ENCODE results near the gene ZFP30.

ZFP30 gene

DNA sequence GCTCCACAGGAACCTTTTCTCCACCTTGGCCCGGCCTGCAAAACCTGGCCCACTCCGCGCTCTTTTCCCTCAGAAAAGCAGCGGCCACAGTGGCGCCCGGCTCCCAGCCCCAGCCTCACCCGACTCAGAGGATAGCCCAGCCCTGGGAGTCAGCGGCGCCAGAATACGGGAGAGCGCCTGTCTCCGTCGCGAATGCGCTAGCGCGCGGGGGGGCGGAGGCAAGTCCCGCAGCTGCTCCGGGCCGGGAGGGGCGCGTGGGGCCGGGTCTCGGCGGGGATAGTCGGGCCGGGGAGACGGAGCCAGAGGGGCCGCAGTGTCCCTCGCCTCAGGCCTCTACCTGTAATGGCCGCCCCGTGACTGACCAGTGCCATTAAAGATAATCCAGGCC is at the start of gene ZFP30 (continued):
- TF ChIP-seq, protein P1, sequence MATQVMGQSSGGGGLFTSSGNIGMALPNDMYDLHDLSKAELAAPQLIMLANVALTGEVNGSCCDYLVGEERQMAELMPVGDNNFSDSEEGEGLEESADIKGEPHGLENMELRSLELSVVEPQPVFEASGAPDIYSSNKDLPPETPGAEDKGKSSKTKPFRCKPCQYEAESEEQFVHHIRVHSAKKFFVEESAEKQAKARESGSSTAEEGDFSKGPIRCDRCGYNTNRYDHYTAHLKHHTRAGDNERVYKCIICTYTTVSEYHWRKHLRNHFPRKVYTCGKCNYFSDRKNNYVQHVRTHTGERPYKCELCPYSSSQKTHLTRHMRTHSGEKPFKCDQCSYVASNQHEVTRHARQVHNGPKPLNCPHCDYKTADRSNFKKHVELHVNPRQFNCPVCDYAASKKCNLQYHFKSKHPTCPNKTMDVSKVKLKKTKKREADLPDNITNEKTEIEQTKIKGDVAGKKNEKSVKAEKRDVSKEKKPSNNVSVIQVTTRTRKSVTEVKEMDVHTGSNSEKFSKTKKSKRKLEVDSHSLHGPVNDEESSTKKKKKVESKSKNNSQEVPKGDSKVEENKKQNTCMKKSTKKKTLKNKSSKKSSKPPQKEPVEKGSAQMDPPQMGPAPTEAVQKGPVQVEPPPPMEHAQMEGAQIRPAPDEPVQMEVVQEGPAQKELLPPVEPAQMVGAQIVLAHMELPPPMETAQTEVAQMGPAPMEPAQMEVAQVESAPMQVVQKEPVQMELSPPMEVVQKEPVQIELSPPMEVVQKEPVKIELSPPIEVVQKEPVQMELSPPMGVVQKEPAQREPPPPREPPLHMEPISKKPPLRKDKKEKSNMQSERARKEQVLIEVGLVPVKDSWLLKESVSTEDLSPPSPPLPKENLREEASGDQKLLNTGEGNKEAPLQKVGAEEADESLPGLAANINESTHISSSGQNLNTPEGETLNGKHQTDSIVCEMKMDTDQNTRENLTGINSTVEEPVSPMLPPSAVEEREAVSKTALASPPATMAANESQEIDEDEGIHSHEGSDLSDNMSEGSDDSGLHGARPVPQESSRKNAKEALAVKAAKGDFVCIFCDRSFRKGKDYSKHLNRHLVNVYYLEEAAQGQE (tag by site-specific recombination; IDR thresholded peaks at IDR 0.05), result no peak
- TF ChIP-seq, protein P2, sequence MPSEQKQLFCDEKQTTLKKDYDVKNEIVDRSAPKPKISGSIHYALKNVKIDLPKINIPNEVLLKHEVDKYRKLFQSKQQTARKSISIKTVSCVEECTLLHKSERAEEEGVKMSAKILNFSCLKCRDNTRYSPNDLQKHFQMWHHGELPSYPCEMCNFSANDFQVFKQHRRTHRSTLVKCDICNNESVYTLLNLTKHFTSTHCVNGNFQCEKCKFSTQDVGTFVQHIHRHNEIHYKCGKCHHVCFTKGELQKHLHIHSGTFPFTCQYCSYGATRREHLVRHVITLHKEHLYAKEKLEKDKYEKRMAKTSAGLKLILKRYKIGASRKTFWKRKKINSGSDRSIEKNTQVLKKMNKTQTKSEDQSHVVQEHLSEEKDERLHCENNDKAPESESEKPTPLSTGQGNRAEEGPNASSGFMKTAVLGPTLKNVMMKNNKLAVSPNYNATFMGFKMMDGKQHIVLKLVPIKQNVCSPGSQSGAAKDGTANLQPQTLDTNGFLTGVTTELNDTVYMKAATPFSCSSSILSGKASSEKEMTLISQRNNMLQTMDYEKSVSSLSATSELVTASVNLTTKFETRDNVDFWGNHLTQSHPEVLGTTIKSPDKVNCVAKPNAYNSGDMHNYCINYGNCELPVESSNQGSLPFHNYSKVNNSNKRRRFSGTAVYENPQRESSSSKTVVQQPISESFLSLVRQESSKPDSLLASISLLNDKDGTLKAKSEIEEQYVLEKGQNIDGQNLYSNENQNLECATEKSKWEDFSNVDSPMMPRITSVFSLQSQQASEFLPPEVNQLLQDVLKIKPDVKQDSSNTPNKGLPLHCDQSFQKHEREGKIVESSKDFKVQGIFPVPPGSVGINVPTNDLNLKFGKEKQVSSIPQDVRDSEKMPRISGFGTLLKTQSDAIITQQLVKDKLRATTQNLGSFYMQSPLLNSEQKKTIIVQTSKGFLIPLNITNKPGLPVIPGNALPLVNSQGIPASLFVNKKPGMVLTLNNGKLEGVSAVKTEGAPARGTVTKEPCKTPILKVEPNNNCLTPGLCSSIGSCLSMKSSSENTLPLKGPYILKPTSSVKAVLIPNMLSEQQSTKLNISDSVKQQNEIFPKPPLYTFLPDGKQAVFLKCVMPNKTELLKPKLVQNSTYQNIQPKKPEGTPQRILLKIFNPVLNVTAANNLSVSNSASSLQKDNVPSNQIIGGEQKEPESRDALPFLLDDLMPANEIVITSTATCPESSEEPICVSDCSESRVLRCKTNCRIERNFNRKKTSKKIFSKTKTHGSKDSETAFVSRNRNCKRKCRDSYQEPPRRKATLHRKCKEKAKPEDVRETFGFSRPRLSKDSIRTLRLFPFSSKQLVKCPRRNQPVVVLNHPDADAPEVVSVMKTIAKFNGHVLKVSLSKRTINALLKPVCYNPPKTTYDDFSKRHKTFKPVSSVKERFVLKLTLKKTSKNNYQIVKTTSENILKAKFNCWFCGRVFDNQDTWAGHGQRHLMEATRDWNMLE (tag by site-specific recombination; conservative IDR thresholded peaks at IDR 0.05; ENCODE audit: low read depth), result no peak
- TF ChIP-seq OVOL3 (tag by site-specific recombination; IDR thresholded peaks at IDR 0.05) (peak; percentile 77; the same call in 1 of the 2 replicates), ZNF473 (tag by site-specific recombination; IDR thresholded peaks at IDR 0.05) (no peak), ZNF768 (tag by site-specific recombination; IDR thresholded peaks at IDR 0.05) (no peak), ZNF10 (tag by site-specific recombination; IDR thresholded peaks at IDR 0.05) (no peak), ZNF530 (tag by site-specific recombination; IDR thresholded peaks at IDR 0.05; ENCODE audit: low read depth) (no peak), ZFHX2 (tag by site-specific recombination; conservative IDR thresholded peaks at IDR 0.05) (no peak), ZNF114 (tag by site-specific recombination; IDR thresholded peaks at IDR 0.05) (no peak), ZNF658 (tag by site-specific recombination; IDR thresholded peaks at IDR 0.05) (no peak), ZNF138 (tag by site-specific recombination; IDR thresholded peaks at IDR 0.05; ENCODE audit: borderline replicate concordance) (no peak), ZNF830 (tag by site-specific recombination; IDR thresholded peaks at IDR 0.05; ENCODE audit: low read depth) (no peak), ZNF521 (tag by site-specific recombination; IDR thresholded peaks at IDR 0.05) (no peak)
- TF ChIP-seq, protein P3, sequence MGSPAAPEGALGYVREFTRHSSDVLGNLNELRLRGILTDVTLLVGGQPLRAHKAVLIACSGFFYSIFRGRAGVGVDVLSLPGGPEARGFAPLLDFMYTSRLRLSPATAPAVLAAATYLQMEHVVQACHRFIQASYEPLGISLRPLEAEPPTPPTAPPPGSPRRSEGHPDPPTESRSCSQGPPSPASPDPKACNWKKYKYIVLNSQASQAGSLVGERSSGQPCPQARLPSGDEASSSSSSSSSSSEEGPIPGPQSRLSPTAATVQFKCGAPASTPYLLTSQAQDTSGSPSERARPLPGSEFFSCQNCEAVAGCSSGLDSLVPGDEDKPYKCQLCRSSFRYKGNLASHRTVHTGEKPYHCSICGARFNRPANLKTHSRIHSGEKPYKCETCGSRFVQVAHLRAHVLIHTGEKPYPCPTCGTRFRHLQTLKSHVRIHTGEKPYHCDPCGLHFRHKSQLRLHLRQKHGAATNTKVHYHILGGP (tag by site-specific recombination; IDR thresholded peaks at IDR 0.05), result no peak

DNA sequence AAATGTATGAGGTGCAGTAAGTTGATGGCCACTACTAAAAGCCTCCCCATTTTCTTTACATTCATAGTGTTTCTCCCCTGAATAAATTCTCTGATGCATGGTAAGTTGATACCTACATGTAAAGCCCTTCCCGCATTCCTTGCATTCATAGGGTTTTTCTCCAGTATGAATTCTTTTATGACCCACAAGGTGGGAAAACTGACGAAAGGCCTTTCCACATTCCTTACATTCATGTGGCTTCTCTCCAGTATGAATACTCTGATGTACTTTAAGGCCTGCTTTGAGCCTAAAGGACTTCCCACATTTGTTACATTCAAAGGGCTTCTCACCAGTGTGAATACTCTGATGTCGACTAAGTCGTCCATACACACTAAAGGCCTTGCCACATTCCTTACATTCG is 43.8 kb upstream of the ZFP30 start:
- POLR2A ChIA-PET, result no interaction called here
- Histone ChIP-seq H3K27ac (ENCODE audit: extremely low read depth, low read depth, low read length) (no peak overlapping the region), H3K36me3 (ENCODE audit: control insufficient read depth in 2 of 2, insufficient read depth in 1 of 2, low read length in 2 of 2) (peaks cover 63 to 69% of the 10 kb centered on the region in 2 experiments), H3K9me3 (ENCODE audit: control insufficient read depth, insufficient read depth, low read depth, low read length) (peaks cover 39% of the 10 kb centered on the region), H3K4me1 (ENCODE audit: control insufficient read depth, insufficient read depth, low read length) (no peaks in the 10 kb centered on the region), H3K4me3 (ENCODE audit: low read depth, low read length) (no peak overlapping the region)
- CTCF ChIA-PET, result no interaction called here
- TF ChIP-seq, protein P4, sequence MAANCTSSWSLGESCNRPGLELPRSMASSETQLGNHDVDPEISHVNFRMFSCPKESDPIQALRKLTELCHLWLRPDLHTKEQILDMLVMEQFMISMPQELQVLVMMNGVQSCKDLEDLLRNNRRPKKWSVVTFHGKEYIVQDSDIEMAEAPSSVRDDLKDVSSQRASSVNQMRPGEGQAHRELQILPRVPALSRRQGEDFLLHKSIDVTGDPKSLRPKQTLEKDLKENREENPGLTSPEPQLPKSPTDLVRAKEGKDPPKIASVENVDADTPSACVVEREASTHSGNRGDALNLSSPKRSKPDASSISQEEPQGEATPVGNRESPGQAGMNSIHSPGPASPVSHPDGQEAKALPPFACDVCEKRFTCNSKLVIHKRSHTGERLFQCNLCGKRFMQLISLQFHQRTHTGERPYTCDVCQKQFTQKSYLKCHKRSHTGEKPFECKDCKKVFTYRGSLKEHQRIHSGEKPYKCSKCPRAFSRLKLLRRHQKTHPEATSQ (tag by site-specific recombination; IDR thresholded peaks at IDR 0.05), result no peak

Data from HEK293 (cell line).